ENCODE measurements around the gene GP5. TPM values are rescaled to one million over a fixed set of nuclear protein-coding genes. Genes with fewer than 3 reads are reported as not detected.

The GP5 gene
- total RNA-seq, 2 donors from 2014 or later, result 0.11 TPM; not detected in 1

GRCh38 chr3:194399874-194400411 lies 877 bp upstream of the GP5 start:
- Histone ChIP-seq H3K27ac (no peak overlapping the region), H3K9me3 (no peaks in the 10 kb centered on the region), H3K4me3 (no peak overlapping the region), H3K27me3 (peaks cover 7% of the 10 kb centered on the region), H3K36me3 (no peaks in the 10 kb centered on the region), H3K9ac (ENCODE audit: low read depth in 2 of 2, low read length in 2 of 2) (no peak overlapping the region), H3K4me1 (no peaks in the 10 kb centered on the region)
- intact Hi-C loops (cut with DNase I), result no loop called here
- TF ChIP-seq CTCF (IDR thresholded peaks at IDR 0.05), result no peak
- DNase-seq, result no peak

DNA sequence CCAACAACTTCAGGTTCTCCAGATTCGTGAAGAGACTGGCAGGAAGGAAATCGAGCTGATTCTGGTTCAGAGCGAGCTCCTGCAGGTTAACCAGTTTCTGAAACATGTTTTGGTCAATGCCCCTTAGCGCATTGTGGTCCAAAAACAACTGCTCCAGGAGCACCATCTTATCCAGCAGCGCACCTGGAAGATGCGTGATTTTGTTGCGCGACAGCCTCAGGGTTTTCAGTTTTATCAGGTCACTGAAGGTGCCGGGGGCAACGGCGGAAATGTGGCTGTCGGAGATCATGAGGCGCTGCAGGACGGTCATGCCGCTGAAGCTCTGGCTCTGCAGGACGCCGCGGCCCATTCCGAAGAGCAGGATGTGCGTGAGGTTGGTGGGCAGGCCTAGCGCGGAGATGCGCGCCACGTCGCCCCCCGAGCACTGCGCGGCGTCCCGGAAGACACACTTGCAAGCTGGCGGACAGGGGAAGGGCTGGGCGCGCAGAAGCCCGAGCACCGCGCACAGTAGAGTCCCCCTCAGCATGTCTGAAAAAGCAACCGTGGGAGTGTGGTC lies 1.2 kb downstream of the GP5 start:
- Histone ChIP-seq H3K36me3 (no peaks in the 10 kb centered on the region), H3K9me3 (no peaks in the 10 kb centered on the region), H3K4me3 (peak overlapping the region; percentile 22), H3K9ac (ENCODE audit: low read depth in 2 of 2, low read length in 2 of 2) (no peak overlapping the region), H3K4me1 (no peaks in the 10 kb centered on the region), H3K27me3 (peaks cover 7% of the 10 kb centered on the region), H3K27ac (no peak overlapping the region)
- no peak for TF ChIP-seq CTCF (IDR thresholded peaks at IDR 0.05)
- intact Hi-C loops (cut with DNase I), result no loop called here
- DNase-seq, result no peak

DNA sequence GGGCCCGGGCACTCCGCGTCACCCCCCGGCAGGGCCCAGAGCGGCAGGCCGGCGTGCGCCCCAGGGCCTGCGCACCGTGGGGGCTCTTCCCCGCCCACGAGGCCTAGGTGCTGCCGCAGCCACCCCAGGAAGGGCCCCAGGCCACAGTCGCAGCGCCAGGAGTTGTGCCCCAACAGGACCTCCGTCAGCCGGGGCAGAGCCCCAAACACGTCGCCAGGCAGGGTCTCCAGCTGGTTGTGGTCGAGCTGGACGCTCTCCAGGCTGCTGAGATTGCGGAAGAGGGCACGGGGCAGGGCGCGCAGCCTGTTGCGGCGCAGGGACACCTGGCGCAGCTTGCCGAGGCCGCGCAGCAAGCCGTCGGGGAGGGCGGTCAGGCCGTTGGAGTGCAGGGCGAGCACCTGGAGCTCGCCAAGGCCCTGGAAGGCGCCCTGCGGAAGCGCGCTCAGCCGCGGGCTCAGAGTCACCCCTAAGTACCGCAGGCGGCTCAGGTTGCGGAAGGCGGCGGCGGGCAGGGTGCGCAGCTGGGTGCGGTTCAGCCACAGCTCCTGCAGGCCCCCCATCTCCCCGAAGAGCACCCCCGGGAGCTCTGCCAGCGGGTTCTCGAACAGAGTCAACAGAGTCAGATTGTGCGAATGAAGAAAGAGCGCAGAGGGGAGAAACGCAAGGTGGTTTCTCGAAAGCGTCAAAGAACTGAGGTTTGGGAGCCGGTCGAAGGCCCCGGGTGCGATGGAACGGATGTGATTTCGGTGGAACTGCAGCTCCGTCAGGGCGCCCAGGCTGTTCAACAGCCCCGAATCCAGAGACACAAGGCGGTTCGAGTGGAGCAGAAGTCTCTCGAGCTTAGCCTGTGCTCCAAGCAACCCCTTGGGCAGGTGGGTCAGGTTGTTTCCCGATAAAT lies 2.0 kb downstream of the GP5 start:
- intact Hi-C loops (cut with DNase I), result no loop called here
- no peak for TF ChIP-seq CTCF (IDR thresholded peaks at IDR 0.05)
- H3K4me3 ChIP-seq, result peak overlapping the region; percentile 22
- H3K27me3 ChIP-seq, result peaks cover 7% of the 10 kb centered on the region
- H3K4me1 ChIP-seq, result no peaks in the 10 kb centered on the region
- H3K36me3 ChIP-seq, result no peaks in the 10 kb centered on the region
- no peak for DNase-seq
- peak overlapping the region in 1 of 2 donors; percentile 56 for H3K9ac ChIP-seq (ENCODE audit: low read depth in 2 of 2, low read length in 2 of 2)
- no peak overlapping the region for H3K27ac ChIP-seq
- no peaks in the 10 kb centered on the region for H3K9me3 ChIP-seq

- DNase-seq, result no peak
These were observed 2.6 kb downstream of the GP5 start for GRCh38 chr3:194396539-194396858.

More at GRCh38 chr3:194396539-194396858, 2.6 kb downstream of the GP5 start:
- Histone ChIP-seq H3K4me3 (peak overlapping the region; percentile 22), H3K9me3 (no peaks in the 10 kb centered on the region), H3K9ac (ENCODE audit: low read depth in 2 of 2, low read length in 2 of 2) (peak overlapping the region in 1 of 2 donors; percentile 56), H3K27me3 (peaks cover 7% of the 10 kb centered on the region), H3K4me1 (no peaks in the 10 kb centered on the region), H3K27ac (no peak overlapping the region), H3K36me3 (no peaks in the 10 kb centered on the region)
- intact Hi-C loops (cut with DNase I), result no loop called here
- TF ChIP-seq CTCF (IDR thresholded peaks at IDR 0.05), result no peak

Measured in colonic mucosa (tissue), 4 donors.